Measurements from ENCODE around the gene MATCAP1. TPM values are rescaled to one million over a fixed set of nuclear protein-coding genes. Genes with fewer than 3 reads are reported as not detected.
A peak's percentile ranks its signal among the peaks of the same experiment; 100 is the strongest.

MATCAP1 gene
- total RNA-seq, 1 donor from 2014 or later: 145 TPM

DNA sequence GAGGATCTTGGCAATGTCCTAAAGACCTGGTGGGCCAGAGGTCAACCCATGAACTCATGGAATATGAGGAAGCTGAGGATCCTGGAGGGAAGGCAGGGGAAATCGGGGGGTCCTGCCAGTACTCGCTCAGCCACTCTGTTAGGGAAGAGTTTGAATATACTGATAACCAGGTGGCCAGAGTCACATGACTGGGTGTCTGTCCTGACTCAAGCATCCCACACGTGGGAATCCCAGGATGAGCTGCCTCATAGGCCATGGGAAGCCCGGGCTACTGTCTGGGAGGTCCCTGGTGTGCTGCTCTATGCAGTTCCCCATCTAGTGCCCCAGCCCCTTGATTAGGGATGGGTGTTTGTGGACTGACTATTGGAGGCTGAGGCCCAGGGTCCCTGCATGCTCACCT lies 4.6 kb upstream of the MATCAP1 start:
- TF ChIP-seq, protein P1, sequence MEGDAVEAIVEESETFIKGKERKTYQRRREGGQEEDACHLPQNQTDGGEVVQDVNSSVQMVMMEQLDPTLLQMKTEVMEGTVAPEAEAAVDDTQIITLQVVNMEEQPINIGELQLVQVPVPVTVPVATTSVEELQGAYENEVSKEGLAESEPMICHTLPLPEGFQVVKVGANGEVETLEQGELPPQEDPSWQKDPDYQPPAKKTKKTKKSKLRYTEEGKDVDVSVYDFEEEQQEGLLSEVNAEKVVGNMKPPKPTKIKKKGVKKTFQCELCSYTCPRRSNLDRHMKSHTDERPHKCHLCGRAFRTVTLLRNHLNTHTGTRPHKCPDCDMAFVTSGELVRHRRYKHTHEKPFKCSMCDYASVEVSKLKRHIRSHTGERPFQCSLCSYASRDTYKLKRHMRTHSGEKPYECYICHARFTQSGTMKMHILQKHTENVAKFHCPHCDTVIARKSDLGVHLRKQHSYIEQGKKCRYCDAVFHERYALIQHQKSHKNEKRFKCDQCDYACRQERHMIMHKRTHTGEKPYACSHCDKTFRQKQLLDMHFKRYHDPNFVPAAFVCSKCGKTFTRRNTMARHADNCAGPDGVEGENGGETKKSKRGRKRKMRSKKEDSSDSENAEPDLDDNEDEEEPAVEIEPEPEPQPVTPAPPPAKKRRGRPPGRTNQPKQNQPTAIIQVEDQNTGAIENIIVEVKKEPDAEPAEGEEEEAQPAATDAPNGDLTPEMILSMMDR (IDR thresholded peaks at IDR 0.05; ENCODE audit: unreplicated experiment): no peak
- Mint-ChIP-seq H3K4me3 (ENCODE audit: low read depth) (no peak overlapping the region), H3K9me3 (ENCODE audit: low read depth) (no peaks in the 10 kb centered on the region), H3K27me3 (peaks cover 7% of the 10 kb centered on the region), H3K36me3 (ENCODE audit: insufficient read depth) (no peaks in the 10 kb centered on the region), H3K27ac (no peak overlapping the region), H3K4me1 (ENCODE audit: low read depth) (peaks cover 15% of the 10 kb centered on the region)
- no peak for DNase-seq (ENCODE audit: low spot score, unreplicated experiment)

DNA sequence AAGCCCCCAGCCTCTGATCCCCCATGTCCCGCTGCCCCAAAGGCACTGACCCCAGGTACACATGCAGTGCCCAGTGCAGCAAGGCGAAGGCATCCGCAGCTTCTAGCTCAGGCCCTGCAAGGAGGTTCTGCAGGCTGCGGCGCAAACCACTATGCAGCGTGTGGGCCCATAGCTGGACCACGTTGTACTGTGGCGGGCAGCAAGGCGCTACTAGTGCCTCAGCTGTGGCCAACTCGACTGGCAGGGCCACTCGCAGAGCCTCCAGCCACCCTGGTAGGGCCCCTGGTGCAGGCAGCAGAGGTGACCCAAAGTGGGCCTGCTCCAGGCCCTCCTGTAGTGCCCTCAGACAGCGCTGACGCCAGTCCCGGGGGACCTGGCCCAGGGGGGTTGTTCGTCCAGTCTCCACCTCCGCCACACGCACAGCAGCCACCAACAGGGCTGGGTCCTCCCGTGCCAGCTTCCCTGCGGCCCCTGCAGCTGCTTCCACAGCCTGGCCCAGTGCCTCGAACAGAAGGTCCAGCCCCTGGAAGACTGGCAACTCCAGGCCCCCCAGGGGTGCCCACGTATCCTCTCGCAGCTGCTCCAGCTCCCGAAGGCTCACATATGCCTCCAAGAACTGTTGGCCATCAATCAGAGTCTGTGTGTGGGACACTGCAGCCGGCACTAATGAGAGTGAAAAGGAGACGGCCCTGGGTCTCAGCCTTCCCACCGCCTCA lies 3.6 kb upstream of the MATCAP1 start:
- Mint-ChIP-seq H3K4me3 (ENCODE audit: low read depth) (no peak overlapping the region), H3K27ac (no peak overlapping the region), H3K27me3 (peaks cover 7% of the 10 kb centered on the region), H3K4me1 (ENCODE audit: low read depth) (peaks cover 8% of the 10 kb centered on the region), H3K9me3 (ENCODE audit: low read depth) (no peaks in the 10 kb centered on the region), H3K36me3 (ENCODE audit: insufficient read depth) (no peaks in the 10 kb centered on the region)
- TF ChIP-seq, protein P1 (IDR thresholded peaks at IDR 0.05; ENCODE audit: unreplicated experiment): no peak
- DNase-seq (ENCODE audit: low spot score, unreplicated experiment): no peak

DNA sequence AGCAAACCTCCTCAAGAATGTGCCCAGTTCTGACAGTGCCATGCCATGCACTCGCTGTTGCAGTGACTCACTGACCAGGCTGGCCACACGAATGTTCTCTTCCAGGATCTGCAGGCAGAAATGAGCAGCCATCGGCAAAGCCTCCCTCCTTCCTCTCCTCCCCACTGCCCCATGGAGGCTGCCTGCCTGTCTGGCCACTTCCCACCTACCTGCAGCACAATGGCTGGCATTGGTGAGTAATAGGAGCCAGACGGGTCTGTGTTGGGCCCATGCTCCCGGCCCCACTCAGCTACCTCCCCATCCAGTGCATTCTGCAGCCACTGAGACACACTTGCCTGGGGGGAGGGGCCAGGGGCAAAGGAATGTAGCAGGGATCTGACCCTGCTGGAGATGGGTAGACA lies 2.8 kb upstream of the MATCAP1 start:
- H3K4me3 Mint-ChIP-seq (ENCODE audit: low read depth): no peak overlapping the region
- peaks cover 6% of the 10 kb centered on the region for H3K4me1 Mint-ChIP-seq (ENCODE audit: low read depth)
- DNase-seq (ENCODE audit: low spot score, unreplicated experiment): no peak

DNA sequence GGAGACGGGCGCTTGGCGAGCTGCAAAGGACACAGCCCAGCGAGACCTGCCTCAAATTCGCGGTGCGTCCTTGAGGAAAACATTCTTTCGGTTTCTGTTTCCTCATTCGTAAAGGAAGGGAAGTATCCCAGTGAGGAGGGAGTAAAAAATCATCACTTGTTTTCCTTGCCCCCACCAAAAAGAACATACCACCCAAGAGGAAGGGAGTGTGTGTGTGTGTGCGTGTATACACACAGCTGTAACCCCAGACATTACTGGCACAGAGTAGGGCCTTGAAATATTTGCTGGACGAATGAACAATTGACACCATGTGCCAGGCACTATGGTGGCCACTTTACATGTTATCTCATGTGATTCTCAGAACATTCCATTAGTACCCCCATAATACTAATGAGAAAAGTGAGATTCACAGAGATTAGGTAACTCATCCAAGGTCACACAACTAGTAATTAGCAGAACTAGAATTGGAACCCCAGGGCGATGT lies 1.9 kb upstream of the MATCAP1 start:
- Mint-ChIP-seq H3K36me3 (ENCODE audit: insufficient read depth) (no peaks in the 10 kb centered on the region), H3K9me3 (ENCODE audit: low read depth) (no peaks in the 10 kb centered on the region), H3K4me3 (ENCODE audit: low read depth) (no peak overlapping the region), H3K27me3 (peaks cover 7% of the 10 kb centered on the region), H3K27ac (no peak overlapping the region), H3K4me1 (ENCODE audit: low read depth) (peaks cover 3% of the 10 kb centered on the region)
- no peak for DNase-seq (ENCODE audit: low spot score, unreplicated experiment)
- TF ChIP-seq, protein P1 (IDR thresholded peaks at IDR 0.05; ENCODE audit: unreplicated experiment): no peak

More for the DNA sequence above, 2.8 kb upstream of the MATCAP1 start:
- H3K36me3 Mint-ChIP-seq (ENCODE audit: insufficient read depth): no peaks in the 10 kb centered on the region
- peaks cover 7% of the 10 kb centered on the region for H3K27me3 Mint-ChIP-seq
- no peak overlapping the region for H3K27ac Mint-ChIP-seq
- no peaks in the 10 kb centered on the region for H3K9me3 Mint-ChIP-seq (ENCODE audit: low read depth)
- TF ChIP-seq, protein P1 (IDR thresholded peaks at IDR 0.05; ENCODE audit: unreplicated experiment): no peak

DNA sequence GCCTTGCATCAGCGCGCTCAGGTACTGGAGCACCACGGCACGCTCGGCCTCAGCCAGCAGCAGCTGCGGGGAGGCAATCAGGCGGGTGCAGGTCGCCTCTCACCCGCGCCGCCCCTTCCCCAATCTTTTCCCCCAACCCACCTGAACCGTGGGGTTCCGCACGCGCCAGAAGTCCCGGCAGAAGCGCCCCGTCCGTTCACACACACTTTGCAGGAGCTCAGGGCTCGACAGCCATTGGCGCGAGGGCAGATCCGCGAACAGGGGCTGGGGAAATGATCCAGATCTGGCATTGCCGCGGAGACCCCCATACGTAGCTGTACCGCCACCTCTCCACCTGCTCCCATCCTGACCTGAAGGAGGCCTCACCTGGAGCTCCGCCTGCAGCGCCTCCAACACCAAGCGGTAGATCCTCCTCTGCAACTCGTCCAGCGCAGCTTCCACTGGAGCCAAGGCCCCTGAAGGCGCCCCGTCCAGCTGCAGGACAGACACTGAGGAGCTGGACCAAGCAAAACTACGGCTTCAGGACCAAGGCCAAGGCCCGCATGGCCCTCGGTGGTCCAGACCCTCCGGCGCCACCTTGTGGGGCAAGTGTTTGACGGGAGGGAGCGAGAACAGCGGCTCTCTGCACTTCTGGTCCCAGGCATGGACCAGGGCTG lies 1.4 kb upstream of the MATCAP1 start:
- H3K4me3 Mint-ChIP-seq (ENCODE audit: low read depth): peak overlapping the region; percentile 79
- H3K27ac Mint-ChIP-seq: peak overlapping the region; percentile 93
- peaks cover 7% of the 10 kb centered on the region for H3K27me3 Mint-ChIP-seq
- TF ChIP-seq, protein P1 (IDR thresholded peaks at IDR 0.05; ENCODE audit: unreplicated experiment): peak; percentile 90
- H3K9me3 Mint-ChIP-seq (ENCODE audit: low read depth): no peaks in the 10 kb centered on the region
- peak; percentile 96 for DNase-seq (ENCODE audit: low spot score, unreplicated experiment)
- no peaks in the 10 kb centered on the region for H3K36me3 Mint-ChIP-seq (ENCODE audit: insufficient read depth)
- peaks cover 3% of the 10 kb centered on the region for H3K4me1 Mint-ChIP-seq (ENCODE audit: low read depth)
